Transverse colon (tissue), 4 donors: ENCODE results near the gene ERCC6L2.

Source experiments
- CTCF ChIP-seq, 5 experiments: fragments of 200-600 bp in 3 of 5; fragments of 450-650 bp in 2 of 5; sonication (generic) in 3 of 5; IDR thresholded peaks; 1 replicate in 2 of 5; 2 replicates in 3 of 5; pipeline ENCODE4 v1.5.1; 2016 to 2017; ENCODE audit warnings: antibody characterized with exemption in 5 of 5, inconsistent platforms in 3 of 5, mild to moderate bottlenecking in 2 of 5, moderate library complexity in 1 of 5
- EP300 ChIP-seq: sonication (generic); formaldehyde crosslinking; IDR thresholded peaks from one replicate; pipeline ENCODE4 v1.6.1; 2017; ENCODE audit warnings: antibody characterized with exemption, low read depth
- POLR2A ChIP-seq: fragments of 450-650 bp; IDR thresholded peaks from one replicate; pipeline ENCODE4 v1.6.1; 2016; ENCODE audit warnings: antibody characterized with exemption, mild to moderate bottlenecking, moderate library complexity
- POLR2AphosphoS5 ChIP-seq, 3 donors: sonication (generic); formaldehyde crosslinking; IDR thresholded peaks; one replicate each; pipeline ENCODE4 v1.6.1; 2016; ENCODE audit warnings: antibody characterized with exemption in 3 of 3

DNA sequence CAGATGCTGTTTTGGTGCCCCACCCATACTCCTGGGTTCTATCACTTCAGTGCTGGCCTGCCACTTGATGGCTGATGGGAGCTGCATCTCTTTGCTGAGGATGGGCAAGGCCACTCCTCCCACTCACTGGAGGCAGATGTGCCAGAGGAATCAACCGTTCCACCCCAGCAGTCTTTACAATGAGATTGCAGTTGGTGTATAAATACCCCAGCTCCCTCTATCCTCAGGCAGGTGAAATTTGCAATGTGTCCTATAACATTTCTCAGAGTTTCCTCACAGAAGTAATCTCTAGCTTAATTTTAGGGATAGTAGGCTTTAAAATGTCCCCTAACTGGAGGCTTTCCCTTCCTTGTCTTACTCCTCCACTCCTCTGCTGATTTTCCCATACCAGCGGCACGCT lies 36.5 kb upstream of the ERCC6L2 start:
- TF ChIP-seq POLR2A, result no peak
- no peak for TF ChIP-seq CTCF (IDR thresholded peaks at IDR 0.05)
- no peak for TF ChIP-seq EP300
- TF ChIP-seq POLR2AphosphoS5 (IDR thresholded peaks at IDR 0.05), result no peak
